Right atrium auricular region (tissue), 2 donors: ENCODE measurements around the gene SLC6A4. TPM values are rescaled to one million over a fixed set of nuclear protein-coding genes. Genes with fewer than 3 reads are reported as not detected.

Experiments used
- DNase-seq: peaks from one replicate; pipeline ENCODE4 v3.0.0-alpha.2; 2019; ENCODE audit warnings: low spot score
- H3K27ac ChIP-seq, 2 donors: fragments of 200-600 bp; sonication (generic); 1 replicate in 1 of 2; 2 replicates in 1 of 2; pipeline ENCODE4 v1.5.1; 2016 to 2019
- H3K27me3 ChIP-seq, 2 donors: fragments of 200-600 bp; sonication (generic); one replicate each; pipeline versions ENCODE4 v1.5.1 to v1.6.0; 2017 to 2019
- H3K36me3 ChIP-seq: fragments of 200-600 bp; sonication (generic); one replicate; pipeline ENCODE4 v1.5.1; 2016
- H3K4me1 ChIP-seq, 2 donors: fragments of 200-600 bp; sonication (generic); one replicate each; pipeline versions ENCODE4 v1.5.1 to v1.6.0; 2017 to 2019
- H3K4me3 ChIP-seq, 2 donors: fragments of 200-600 bp; sonication (generic); 1 replicate in 1 of 2; 2 replicates in 1 of 2; pipeline ENCODE4 v1.5.1; 2017 to 2019; ENCODE audit warnings: mild to moderate bottlenecking in 1 of 2, moderate library complexity in 1 of 2
- H3K9me3 ChIP-seq, 2 donors: fragments of 200-600 bp; sonication (generic); one replicate each; pipeline ENCODE4 v1.5.1; 2019
- total RNA-seq, 2 donors: library from RNA; depleted of rRNA; stranded (reverse); fragments of >200 nt; gene quantifications; one replicate each; pipeline ENCODE4 v1.1.0, GENCODE V29; 2016
- TF ChIP-seq, protein P1 (sequence below), 2 donors: fragments of 200-600 bp; sonication (generic); IDR thresholded peaks; one replicate each; pipeline ENCODE4 v1.5.1; 2019; ENCODE audit warnings: antibody characterized with exemption in 2 of 2

SLC6A4 gene
- total RNA-seq, 2 donors from 2014 or later, result 2.0 to 7.0 TPM

DNA sequence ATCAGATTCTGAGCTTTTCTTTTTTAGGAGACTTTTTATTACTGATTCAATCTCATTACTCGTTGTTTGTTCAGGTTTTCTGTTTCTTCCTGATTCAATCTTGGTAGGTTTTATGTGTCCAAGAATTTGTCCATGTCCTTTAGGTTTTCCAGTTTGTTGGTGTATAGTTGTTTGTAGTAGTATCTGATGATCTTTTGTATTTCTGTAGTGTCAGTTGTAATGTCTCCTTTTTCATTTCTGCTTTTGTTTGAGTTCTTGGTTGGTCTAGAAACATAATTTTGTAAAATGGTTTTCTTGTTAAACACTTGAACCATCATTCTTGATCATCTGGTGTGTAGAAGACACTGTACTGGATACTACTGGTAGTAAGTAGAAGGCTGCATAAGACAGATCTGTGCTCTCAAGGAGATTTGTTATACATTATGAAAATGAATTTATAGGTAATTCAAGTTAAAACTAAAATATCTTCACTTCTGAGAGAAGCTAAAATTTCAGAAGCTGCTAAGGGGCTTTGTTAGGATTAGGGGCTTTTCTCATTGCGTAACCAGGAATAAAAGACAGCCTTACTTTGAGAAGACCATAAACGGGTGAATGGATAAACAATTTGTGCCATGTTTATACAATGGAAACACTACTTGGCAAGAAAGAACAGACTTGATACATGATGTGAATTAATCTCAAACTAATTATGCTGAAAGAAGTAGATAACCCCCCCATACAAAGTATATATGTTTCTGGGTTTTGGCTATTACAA is 74.9 kb downstream of the SLC6A4 start:
- DNase-seq, result no peak
- Histone ChIP-seq H3K4me3 (no peak overlapping the region), H3K27me3 (no peaks in the 10 kb centered on the region), H3K4me1 (no peaks in the 10 kb centered on the region), H3K27ac (no peak overlapping the region), H3K9me3 (peaks cover 0 to 13% of the 10 kb centered on the region in 2 donors), H3K36me3 (peaks cover 7% of the 10 kb centered on the region)
- TF ChIP-seq, protein P1, sequence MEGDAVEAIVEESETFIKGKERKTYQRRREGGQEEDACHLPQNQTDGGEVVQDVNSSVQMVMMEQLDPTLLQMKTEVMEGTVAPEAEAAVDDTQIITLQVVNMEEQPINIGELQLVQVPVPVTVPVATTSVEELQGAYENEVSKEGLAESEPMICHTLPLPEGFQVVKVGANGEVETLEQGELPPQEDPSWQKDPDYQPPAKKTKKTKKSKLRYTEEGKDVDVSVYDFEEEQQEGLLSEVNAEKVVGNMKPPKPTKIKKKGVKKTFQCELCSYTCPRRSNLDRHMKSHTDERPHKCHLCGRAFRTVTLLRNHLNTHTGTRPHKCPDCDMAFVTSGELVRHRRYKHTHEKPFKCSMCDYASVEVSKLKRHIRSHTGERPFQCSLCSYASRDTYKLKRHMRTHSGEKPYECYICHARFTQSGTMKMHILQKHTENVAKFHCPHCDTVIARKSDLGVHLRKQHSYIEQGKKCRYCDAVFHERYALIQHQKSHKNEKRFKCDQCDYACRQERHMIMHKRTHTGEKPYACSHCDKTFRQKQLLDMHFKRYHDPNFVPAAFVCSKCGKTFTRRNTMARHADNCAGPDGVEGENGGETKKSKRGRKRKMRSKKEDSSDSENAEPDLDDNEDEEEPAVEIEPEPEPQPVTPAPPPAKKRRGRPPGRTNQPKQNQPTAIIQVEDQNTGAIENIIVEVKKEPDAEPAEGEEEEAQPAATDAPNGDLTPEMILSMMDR (IDR thresholded peaks at IDR 0.05), result no peak

GRCh38 chr17:30158896-30159625 is 76.4 kb downstream of the SLC6A4 start:
- H3K36me3 ChIP-seq, result peaks cover 7% of the 10 kb centered on the region
- H3K27ac ChIP-seq, result no peak overlapping the region
- TF ChIP-seq, protein P1 (IDR thresholded peaks at IDR 0.05), result no peak
- H3K4me3 ChIP-seq, result no peak overlapping the region
- no peaks in the 10 kb centered on the region for H3K4me1 ChIP-seq
- DNase-seq, result no peak
- H3K9me3 ChIP-seq, result peaks cover 0 to 13% of the 10 kb centered on the region in 2 donors
- no peaks in the 10 kb centered on the region for H3K27me3 ChIP-seq

- TF ChIP-seq, protein P1 (IDR thresholded peaks at IDR 0.05), result no peak
- H3K36me3 ChIP-seq, result no peaks in the 10 kb centered on the region
- H3K9me3 ChIP-seq, result peaks cover 0 to 13% of the 10 kb centered on the region in 2 donors
- no peaks in the 10 kb centered on the region for H3K27me3 ChIP-seq
- no peak overlapping the region for H3K4me3 ChIP-seq
- H3K27ac ChIP-seq, result no peak overlapping the region
- H3K4me1 ChIP-seq, result no peaks in the 10 kb centered on the region
- no peak for DNase-seq
Observed at GRCh38 chr17:30155389-30155788, 80.1 kb downstream of the SLC6A4 start.

DNA sequence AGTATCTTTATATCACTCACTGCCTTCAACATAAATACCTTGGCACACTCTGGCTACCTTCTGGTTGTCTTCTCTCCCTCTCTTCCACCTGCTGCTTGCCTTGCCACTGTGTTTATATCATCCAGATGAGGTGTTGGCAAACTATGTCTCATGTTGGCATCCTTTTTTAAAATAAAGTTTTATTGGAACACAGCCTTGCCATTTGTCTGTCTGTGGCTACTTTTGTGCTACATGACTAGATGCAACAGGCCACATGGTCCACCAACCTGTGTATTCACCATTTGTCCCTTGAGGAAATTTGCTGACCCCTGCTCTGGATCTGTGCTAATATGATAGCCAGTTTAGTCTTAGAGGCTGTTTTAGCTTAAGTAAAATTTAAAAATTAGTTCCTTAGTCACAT is 82.0 kb downstream of the SLC6A4 start:
- no peak overlapping the region for H3K4me3 ChIP-seq
- TF ChIP-seq, protein P1 (IDR thresholded peaks at IDR 0.05), result no peak
- H3K27me3 ChIP-seq, result no peaks in the 10 kb centered on the region
- no peaks in the 10 kb centered on the region for H3K4me1 ChIP-seq
- H3K27ac ChIP-seq, result no peak overlapping the region
- peaks cover 0 to under 1% of the 10 kb centered on the region in 2 donors for H3K9me3 ChIP-seq
- DNase-seq, result no peak
- H3K36me3 ChIP-seq, result no peaks in the 10 kb centered on the region

- no peak for DNase-seq
- no peaks in the 10 kb centered on the region for H3K36me3 ChIP-seq
- TF ChIP-seq, protein P1 (IDR thresholded peaks at IDR 0.05), result no peak
- no peaks in the 10 kb centered on the region for H3K9me3 ChIP-seq
- H3K4me3 ChIP-seq, result no peak overlapping the region
- H3K27ac ChIP-seq, result no peak overlapping the region
- no peaks in the 10 kb centered on the region for H3K27me3 ChIP-seq
- no peaks in the 10 kb centered on the region for H3K4me1 ChIP-seq
Observed at GRCh38 chr17:30151471-30151870, 84.0 kb downstream of the SLC6A4 start.
